ES-I3 (cell line): Measurements from ENCODE around the gene KRT7.

Experiments used
- H3K36me3 ChIP-seq: 2 replicates; pipeline ENCODE4 v1.6.1; 2013; ENCODE audit warnings: mild to moderate bottlenecking, low read length, control low read depth, moderate library complexity; ENCODE audit not compliant: insufficient read depth
- H3K4me1 ChIP-seq: 2 replicates; pipeline ENCODE4 v1.6.1; 2013; ENCODE audit warnings: mild to moderate bottlenecking, control low read depth, low read length; ENCODE audit not compliant: insufficient read depth
- H3K9ac ChIP-seq: 2 replicates; pipeline ENCODE4 v1.6.1; 2013; ENCODE audit warnings: low read depth, mild to moderate bottlenecking, low read length, moderate library complexity
- H3K9me3 ChIP-seq: 2 replicates; pipeline ENCODE4 v1.6.1; 2013; ENCODE audit warnings: mild to moderate bottlenecking, low read length, moderate library complexity; ENCODE audit not compliant: control insufficient read depth, insufficient read depth

Gene KRT7

DNA sequence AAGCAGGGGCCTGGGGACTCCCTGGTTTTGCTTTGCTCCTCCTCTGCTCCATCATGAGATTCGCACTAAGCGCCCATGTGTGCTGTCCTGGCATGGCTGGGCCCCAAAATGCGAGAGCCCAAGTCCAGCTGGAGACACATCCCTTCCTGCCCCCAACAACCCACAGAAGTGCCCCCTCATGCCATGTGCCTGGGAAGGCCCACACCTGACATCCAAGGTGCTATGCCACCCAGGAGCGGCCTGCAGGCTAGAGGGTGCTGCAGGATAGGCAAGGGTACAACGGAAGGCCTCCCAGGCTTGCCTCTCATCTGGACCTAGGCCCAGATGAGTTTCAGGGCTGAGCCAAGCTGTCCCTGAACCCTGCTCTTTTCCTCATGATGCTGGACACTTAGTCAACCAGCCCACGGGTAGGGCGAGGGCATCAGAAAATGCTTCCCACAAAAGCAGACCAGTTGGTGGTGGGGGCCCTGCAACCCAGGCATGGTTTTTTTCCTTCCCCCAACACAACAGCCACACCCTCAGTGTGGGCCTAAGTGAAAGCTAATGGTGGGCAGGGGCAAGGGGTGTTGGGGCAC, 28.0 kb upstream of the KRT7 start:
- no peaks in the 10 kb centered on the region for H3K9me3 ChIP-seq
- no peak overlapping the region for H3K9ac ChIP-seq
- H3K4me1 ChIP-seq: peaks cover 38% of the 10 kb centered on the region

DNA sequence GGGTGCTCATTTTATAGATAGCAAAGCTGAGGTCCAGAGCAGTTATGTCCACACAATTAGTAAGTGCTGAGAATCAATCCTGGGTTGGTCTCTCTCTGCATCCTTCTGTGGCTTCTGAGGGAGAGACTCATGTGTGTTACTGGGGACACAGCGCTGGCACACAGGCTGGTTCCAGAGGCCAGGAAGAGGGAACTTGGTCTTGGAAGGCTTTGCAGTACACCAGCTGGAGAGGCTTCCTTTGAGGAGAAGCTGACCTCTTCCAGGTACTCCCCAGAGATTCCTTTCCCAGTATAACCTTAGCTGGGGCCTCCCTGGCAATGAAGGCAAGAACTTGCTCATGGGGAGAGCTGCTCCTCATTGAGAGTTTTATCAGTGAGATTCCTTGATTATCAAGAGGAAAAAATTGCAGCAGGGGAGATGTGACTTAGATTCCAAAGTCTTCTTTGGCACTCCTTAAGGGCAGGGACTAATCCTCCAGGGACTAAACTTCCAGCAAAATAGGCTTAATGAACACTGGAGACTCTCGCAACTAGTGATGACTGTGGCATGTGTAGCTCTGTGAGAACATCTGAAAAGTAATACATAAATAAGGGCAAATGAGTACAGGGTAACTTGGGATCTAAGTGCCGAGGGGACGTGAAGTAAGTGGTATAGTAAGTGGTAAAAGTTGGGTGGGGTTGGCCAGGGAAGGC, 27.3 kb upstream of the KRT7 start:
- H3K36me3 ChIP-seq: no peaks in the 10 kb centered on the region
- no peak overlapping the region for H3K9ac ChIP-seq
- H3K9me3 ChIP-seq: no peaks in the 10 kb centered on the region
- peaks cover 35% of the 10 kb centered on the region for H3K4me1 ChIP-seq

More for the DNA sequence above, 28.0 kb upstream of the KRT7 start:
- no peaks in the 10 kb centered on the region for H3K36me3 ChIP-seq

DNA sequence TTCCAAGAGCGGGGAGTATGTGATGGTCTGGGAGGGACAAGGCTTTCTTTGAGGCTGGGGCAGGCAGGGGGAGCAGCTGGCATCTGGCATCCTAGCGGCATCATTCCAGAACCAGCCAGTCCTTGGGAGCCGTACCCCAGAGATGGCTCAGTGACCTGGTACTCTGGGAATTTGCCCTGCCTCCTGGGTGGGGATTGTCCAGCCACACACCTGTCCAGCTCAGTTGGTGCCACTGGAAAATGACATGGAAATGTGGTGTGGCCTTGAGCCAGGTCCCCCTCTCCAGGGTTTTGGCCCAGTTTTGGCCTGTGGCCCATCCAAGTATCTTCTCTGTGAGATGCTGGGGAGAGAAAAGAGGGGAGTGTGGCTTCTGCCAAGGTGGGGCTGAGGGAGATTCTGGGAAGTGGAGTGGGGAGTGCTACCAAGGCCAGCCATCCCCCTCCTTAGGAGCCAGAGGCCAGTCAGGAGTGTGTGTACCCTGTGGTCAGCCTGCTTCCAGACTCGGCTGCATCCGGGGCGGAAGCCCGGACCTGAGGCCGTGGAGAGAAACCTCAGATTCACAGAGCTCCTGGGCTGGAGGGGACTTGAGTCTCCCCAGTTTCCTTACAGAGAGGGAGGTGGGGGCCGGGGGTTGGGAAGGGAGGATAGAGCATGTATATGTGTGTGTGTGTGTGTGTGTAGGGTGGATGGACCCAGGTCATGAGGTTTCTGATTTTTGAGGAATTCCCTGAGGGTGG, 26.6 kb upstream of the KRT7 start:
- no peaks in the 10 kb centered on the region for H3K9me3 ChIP-seq
- no peak overlapping the region for H3K9ac ChIP-seq
- H3K4me1 ChIP-seq: peaks cover 27% of the 10 kb centered on the region
- H3K36me3 ChIP-seq: no peaks in the 10 kb centered on the region

GRCh38 chr12:52207106-52207505, 25.9 kb upstream of the KRT7 start:
- Histone ChIP-seq H3K9me3 (no peaks in the 10 kb centered on the region), H3K36me3 (no peaks in the 10 kb centered on the region), H3K9ac (no peak overlapping the region), H3K4me1 (peaks cover 25% of the 10 kb centered on the region)

DNA sequence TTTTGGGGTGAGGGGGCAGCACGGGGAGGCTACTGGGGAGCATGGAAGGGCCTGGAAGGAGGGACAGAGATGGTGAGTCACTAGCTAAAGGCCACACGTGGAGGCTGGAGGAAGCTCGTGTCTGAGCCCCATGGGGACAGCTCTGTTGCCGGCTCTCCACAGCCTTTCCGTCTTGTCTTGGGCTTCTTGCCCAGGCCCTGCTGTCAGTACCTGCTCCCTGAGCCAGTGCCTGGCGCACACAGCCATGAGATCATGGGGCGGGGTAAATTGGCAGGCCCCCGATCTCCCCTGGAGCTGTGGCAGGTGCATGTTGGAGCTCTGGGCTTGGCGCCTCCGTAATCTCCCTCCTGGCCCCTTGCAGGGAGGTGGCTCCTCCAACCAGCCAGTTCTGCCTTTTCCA, 25.1 kb upstream of the KRT7 start:
- H3K9ac ChIP-seq: no peak overlapping the region
- peaks cover 18% of the 10 kb centered on the region for H3K4me1 ChIP-seq
- no peaks in the 10 kb centered on the region for H3K9me3 ChIP-seq
- H3K36me3 ChIP-seq: no peaks in the 10 kb centered on the region

GRCh38 chr12:52208424-52209165, 24.4 kb upstream of the KRT7 start:
- no peak overlapping the region for H3K9ac ChIP-seq
- no peaks in the 10 kb centered on the region for H3K36me3 ChIP-seq
- H3K4me1 ChIP-seq: peaks cover 11% of the 10 kb centered on the region; the same call in 1 of the 2 replicates
- H3K9me3 ChIP-seq: no peaks in the 10 kb centered on the region

- H3K9ac ChIP-seq: no peak overlapping the region
- H3K9me3 ChIP-seq: no peaks in the 10 kb centered on the region
- H3K36me3 ChIP-seq: no peaks in the 10 kb centered on the region
- H3K4me1 ChIP-seq: peaks cover 6% of the 10 kb centered on the region; the same call in 1 of the 2 replicates
Observed at GRCh38 chr12:52209321-52209720, 23.7 kb upstream of the KRT7 start.

DNA sequence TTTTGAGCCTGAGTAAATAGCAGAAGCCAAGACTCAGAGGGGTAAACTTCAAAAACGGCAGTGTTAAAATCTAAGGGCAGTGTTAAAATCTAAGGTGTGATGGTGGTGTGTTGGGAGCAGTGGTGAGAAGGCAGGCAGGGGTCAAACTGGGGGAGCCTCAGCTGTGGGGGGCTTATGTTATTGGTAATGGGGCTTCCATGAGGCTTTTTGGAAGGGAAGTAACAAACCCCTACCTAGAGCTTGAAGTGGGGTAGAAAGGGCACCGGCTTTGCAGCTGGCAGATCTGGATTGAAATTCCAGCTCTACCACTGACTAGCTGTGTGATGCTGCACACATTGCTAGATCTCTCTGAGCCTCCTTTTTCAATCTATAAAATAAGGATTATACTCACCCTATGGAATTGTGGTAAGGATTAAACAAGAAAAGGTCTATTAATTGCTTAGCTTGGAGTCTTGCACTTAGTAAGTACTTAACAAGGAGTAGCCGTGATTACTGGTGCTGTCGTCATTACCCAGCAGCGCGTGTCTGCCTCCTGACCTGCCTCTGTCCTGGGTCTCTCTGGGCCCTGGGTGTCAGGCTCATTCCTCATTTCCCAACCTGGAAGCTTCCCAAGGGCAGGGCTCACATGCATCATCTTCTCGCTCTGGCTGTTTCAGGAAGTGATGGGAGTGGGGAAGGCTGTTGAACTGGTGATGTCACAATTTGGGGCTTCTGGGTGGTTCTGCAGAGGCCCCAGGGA, 22.7 kb upstream of the KRT7 start:
- H3K36me3 ChIP-seq: no peaks in the 10 kb centered on the region
- H3K4me1 ChIP-seq: peaks cover 8% of the 10 kb centered on the region; the same call in 1 of the 2 replicates
- H3K9me3 ChIP-seq: no peaks in the 10 kb centered on the region
- H3K9ac ChIP-seq: no peak overlapping the region

DNA sequence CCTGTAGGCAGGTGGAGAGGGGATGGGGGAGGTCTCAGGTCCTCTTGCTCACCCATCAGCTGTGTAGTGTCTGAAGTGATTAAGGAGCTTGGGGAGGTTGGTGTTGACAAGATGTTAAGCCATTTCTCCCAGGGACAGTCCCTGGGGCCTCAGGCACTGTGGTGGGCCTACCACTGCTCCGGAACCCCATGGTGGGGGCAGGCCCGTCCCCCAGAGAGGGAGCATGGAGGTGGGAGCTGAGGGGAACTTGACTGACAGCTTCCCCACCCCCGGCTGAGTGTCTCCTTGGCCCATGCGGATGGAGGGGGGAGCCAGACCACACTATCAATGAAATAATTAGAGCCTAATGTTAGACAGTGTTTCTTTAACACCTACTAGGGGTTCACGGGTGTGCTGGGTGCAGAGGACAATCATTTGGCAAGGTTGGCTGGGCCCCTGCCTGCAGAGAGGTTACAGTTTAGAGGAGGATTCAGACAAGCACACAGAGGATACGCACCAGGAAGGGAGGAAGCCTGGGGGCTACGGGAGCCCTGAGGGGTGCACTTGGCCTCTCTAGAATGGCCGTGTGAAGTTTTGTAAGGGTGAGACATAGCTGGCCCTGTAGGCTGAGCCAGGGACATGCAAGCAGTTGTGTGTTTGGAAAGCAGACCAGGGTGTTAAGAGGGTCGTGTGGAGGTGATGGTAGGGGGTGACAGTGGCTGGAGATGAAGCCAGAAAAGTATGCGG, 22.0 kb upstream of the KRT7 start:
- Histone ChIP-seq H3K9me3 (no peaks in the 10 kb centered on the region), H3K9ac (no peak overlapping the region), H3K36me3 (no peaks in the 10 kb centered on the region), H3K4me1 (peaks cover 11% of the 10 kb centered on the region; the same call in 1 of the 2 replicates)

GRCh38 chr12:52211716-52212585, 21.1 kb upstream of the KRT7 start:
- Histone ChIP-seq H3K4me1 (peaks cover 11% of the 10 kb centered on the region; the same call in 1 of the 2 replicates), H3K36me3 (no peaks in the 10 kb centered on the region), H3K9me3 (no peaks in the 10 kb centered on the region), H3K9ac (no peak overlapping the region)

DNA sequence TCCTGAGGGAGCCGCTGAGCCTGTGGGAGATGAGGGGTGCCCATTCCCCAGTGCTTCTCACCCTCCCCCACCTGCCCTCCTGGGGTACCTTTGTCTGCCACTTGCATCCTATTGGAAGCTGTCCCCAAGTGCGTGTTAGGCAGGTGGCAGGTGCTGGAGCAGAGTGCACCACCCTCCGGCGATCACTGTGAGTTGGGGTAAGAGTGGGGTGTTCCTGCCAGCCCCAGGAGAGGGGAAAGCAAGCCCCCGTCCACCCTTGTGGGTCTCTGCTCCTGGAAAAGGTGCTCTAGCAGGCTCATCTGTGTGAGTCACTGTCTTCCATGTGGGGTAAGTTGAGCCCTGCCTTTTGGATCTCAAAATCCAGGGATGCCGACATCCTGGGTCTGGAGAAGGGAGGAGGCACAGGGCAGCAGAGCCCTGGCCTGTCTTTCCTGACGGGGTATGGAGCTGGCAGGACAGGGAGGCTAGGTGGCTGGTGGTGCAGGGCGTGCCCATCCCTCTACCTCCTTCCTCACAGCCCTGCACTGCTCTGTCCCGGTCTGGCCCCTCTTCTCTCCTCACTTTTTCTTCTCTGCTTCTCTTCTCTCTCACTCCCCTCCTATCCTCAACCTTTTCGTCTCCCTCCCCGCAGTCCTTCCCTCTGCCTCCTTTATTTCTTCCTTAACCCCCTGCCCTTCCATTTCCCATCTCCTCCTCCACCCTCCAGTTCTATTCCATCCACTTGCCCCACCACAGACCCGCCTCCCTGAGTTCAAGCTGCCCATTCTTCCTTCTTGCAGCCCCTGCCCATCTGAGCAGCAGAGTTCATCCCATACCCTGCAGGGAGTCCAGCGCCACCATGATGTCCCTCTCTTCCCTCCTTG, 20.1 kb upstream of the KRT7 start:
- Histone ChIP-seq H3K9ac (no peak overlapping the region), H3K4me1 (peaks cover 5% of the 10 kb centered on the region; the same call in 1 of the 2 replicates), H3K9me3 (no peaks in the 10 kb centered on the region), H3K36me3 (no peaks in the 10 kb centered on the region)
